ENCODE results near the gene RAVER1.

RAVER1 gene

GRCh38 chr19:10328558-10329429 lies 4.5 kb downstream of the RAVER1 start:
- H3K27ac ChIP-seq: no peak overlapping the region
- no peak for TF ChIP-seq ZFX (IDR thresholded peaks at IDR 0.05)
- TF ChIP-seq, protein P1, sequence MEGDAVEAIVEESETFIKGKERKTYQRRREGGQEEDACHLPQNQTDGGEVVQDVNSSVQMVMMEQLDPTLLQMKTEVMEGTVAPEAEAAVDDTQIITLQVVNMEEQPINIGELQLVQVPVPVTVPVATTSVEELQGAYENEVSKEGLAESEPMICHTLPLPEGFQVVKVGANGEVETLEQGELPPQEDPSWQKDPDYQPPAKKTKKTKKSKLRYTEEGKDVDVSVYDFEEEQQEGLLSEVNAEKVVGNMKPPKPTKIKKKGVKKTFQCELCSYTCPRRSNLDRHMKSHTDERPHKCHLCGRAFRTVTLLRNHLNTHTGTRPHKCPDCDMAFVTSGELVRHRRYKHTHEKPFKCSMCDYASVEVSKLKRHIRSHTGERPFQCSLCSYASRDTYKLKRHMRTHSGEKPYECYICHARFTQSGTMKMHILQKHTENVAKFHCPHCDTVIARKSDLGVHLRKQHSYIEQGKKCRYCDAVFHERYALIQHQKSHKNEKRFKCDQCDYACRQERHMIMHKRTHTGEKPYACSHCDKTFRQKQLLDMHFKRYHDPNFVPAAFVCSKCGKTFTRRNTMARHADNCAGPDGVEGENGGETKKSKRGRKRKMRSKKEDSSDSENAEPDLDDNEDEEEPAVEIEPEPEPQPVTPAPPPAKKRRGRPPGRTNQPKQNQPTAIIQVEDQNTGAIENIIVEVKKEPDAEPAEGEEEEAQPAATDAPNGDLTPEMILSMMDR (conservative IDR thresholded peaks at IDR 0.05): no peak

DNA sequence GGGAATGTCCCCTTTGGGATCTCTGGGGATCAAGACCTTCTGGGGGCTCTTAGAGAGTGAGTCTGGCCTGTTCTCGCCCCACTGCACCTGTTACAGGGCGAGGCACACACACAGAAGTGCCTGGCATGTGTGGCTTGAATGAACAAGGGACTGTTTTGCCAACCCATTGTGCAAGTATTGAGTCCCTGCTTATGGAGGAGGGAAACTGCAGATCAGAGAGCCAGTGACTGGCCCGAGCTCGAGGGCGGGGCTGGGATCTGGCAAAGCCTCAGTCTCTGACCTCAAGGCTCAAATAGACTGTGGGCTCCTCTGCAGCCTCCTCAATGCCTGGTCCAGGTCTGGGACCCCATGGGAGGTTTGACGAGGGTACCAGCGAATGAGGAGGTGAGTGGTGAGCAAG lies 5.5 kb downstream of the RAVER1 start:
- TF ChIP-seq ZFX (IDR thresholded peaks at IDR 0.05): no peak
- TF ChIP-seq, protein P1 (conservative IDR thresholded peaks at IDR 0.05): no peak

DNA sequence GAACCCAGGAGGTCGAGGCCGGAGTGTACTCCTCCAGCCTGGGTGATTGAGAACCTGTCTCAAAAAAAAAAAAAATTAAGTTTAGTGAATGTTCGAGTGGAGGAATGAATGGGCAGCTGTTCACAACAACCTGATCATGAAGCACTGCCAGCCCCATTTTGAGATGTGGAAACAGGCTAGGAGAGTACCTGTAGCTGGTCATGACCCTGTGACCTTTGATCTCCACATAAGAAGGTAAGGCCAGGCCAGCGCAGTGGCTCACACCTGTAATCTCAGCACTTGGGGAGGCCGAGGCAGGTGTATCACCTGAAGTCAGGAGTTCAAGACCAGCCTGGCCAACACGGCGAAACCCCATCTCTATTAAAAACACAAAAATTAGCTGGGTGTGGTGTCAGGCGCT lies 7.6 kb downstream of the RAVER1 start:
- TF ChIP-seq, protein P1 (conservative IDR thresholded peaks at IDR 0.05): no peak
- TF ChIP-seq ZFX (IDR thresholded peaks at IDR 0.05): no peak
- no peak overlapping the region for H3K27ac ChIP-seq

More for the DNA sequence above, 5.5 kb downstream of the RAVER1 start:
- H3K27ac ChIP-seq: no peak overlapping the region

DNA sequence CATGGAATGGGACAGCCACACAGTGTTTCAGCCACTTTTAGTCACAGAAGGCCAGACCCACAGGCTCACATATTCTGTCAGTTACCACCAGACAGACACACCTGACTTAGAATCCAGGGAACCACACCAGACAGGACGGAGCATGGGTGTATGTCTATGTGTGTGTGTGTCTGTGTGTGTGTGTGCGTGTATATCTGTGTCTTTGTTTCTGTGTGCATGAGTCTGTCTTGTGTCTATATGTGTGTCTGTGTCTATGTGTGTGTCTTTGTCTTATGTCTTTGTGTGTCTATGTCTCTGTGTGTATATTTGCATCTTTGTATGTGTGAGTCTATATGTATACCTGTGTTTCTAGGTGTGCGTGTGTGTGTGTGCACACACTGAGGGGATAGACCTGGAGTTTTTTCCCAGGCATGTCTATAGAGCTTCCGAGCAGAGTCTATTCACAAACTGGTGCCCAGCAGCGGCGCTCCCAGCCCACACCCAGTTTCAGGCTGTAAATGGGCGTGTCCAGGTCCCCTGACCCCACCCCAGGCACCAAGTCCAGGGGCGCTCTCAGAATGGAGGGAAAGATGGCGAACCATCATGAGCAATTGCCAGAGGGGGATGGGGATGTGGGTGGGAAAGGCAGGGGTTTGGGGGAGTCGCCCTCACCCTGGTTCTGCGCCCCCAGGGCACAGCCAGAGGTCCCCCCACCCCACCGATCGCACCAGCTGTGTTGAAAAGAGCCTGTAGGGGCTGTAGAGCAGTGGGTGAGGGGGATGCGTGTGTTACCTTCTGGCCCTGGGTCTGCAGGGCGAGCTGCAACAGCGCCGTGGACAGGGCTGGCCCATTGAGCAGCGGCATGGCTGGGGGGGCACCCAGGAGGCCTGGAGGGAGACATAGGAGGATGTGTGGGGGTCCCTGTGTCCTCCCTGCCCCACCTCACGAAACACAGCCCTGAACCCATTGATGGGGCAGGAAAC lies 11.2 kb downstream of the RAVER1 start:
- no peak overlapping the region for H3K27ac ChIP-seq
- TF ChIP-seq ZFX (IDR thresholded peaks at IDR 0.05): no peak
- TF ChIP-seq, protein P1 (conservative IDR thresholded peaks at IDR 0.05): no peak

GRCh38 chr19:10321417-10321797 lies 11.9 kb downstream of the RAVER1 start:
- no peak overlapping the region for H3K27ac ChIP-seq
- TF ChIP-seq, protein P1 (conservative IDR thresholded peaks at IDR 0.05): no peak

- TF ChIP-seq, protein P1 (conservative IDR thresholded peaks at IDR 0.05): no peak
- TF ChIP-seq ZFX (IDR thresholded peaks at IDR 0.05): no peak
These were observed 12.5 kb downstream of the RAVER1 start for GRCh38 chr19:10320602-10321416.

More at GRCh38 chr19:10320602-10321416, 12.5 kb downstream of the RAVER1 start:
- H3K27ac ChIP-seq: no peak overlapping the region
